CD4-positive, alpha-beta T cell treated with Interleukin-21 for 1 hour (primary cell): ENCODE measurements around the gene FHAD1.

Experiments used
- DNase-seq: peaks from one replicate; pipeline ENCODE4 v3.0.0-alpha.2; 2020

The FHAD1 gene

DNA sequence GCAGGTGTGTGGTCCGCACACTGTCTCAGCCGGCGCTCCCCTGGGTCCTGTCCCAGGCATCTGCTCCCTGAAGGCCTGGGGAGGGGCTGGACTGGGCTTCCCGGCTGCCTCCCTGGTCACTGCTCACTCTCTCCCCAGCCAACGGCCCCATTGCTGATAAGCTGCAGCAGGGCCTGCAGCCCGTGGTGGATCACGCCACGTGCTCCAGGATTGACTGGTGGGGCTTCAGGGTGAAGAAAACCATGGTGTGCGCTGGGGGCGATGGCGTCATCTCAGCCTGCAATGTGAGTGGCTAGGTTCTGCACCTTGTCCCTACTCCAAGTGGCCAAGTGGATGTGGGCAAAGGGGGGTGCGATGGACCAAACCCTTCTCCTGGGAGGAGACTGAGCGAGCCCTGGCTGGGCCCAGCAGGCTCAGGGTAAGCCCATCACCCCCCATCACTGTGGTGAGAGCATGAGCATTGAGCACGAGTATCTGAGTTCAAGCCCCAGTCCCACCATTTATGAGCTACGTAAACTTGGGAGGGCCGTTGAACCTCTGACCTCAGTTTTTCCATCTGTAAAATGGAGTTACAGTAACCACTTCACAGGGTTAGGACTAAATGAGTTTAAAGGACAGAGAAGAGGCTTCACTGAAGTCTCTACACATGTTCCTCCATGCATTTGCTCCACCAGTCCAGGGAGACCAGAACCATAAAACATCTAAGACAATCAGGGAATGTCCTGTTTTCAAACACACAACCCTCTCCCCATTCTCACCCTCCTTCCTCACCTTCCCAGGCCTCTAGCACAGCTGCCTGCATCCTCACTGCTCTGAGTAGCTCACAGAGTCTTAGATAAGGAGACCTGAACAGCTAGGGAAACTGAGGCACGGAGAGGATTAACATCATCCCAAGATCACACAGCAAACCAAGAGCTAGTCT lies 197.7 kb downstream of the FHAD1 start:
- no peak for DNase-seq

DNA sequence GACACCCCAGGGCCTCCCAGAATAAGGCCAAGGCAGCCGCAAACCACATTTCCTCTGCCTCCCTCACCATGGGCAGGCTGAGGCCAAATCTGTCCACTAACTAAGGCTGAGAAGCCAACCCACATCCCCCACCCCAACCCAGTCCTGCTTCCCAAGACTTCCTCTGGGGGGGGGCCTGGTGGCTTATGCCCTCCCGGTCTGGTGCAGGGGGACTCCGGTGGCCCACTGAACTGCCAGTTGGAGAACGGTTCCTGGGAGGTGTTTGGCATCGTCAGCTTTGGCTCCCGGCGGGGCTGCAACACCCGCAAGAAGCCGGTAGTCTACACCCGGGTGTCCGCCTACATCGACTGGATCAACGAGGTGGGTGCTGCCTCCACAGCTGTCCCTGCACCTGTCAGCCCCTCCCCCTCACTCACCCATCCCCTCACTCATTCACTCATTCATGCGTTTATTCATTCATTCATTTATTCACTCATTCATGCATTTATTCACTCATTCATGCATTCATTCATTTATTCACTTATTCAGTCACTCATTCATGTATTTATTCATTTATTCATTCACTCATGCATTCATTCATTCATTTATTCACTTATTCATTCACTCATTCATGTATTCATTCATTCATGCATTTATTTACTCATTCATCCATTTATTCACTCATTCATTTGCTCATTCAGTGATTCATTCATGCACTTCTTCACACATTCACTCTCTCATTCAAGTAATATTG lies 198.5 kb downstream of the FHAD1 start:
- no peak for DNase-seq

DNA sequence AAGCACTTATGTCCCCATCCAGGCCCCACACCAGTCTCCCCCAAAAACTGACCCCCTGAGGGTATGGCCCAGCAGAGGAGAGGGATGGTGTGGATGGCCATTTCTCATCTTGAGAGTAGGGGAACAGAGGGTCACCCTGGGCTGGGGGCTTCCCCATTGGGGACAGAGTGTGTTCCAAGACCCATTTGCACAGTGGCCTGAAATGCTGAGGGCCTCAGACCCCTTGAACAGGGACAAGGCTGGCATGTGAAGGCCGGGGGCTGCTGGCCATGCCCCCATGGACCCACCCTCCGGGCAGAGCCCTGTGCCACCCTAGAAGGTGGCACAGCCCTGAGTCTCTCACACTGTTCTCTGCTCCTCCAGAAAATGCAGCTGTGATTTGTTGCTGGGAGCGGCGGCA lies 199.2 kb downstream of the FHAD1 start:
- DNase-seq = no peak
